H1 (cell line): ENCODE results near the gene PAXIP1.

Experiments
- EZH2 ChIP-seq: fragments of 200-600 bp; sonication (generic); IDR thresholded peaks from 2 replicates; pipeline ENCODE4 v1.7.1; 2012; ENCODE audit warnings: low read depth, mild to moderate bottlenecking, moderate library complexity, low read length, inconsistent platforms; ENCODE audit not compliant: severe bottlenecking
- YY1 ChIP-seq: IDR thresholded peaks from 2 replicates; pipeline ENCODE4 v1.6.1; 2011; ENCODE audit warnings: low read depth, mild to moderate bottlenecking, low read length

- TF ChIP-seq EZH2, result no peak
- TF ChIP-seq YY1, result no peak
Measured at GRCh38 chr7:154906736-154907355, 96.1 kb downstream of the PAXIP1 start.
